NCI-H1694 (cell line): Measurements from ENCODE around the gene TREX2.

Experiments
- DNase-seq: peaks from one replicate; lab custom pipeline; 2025; lab: John Stamatoyannopoulos, UW

TREX2 gene

DNA sequence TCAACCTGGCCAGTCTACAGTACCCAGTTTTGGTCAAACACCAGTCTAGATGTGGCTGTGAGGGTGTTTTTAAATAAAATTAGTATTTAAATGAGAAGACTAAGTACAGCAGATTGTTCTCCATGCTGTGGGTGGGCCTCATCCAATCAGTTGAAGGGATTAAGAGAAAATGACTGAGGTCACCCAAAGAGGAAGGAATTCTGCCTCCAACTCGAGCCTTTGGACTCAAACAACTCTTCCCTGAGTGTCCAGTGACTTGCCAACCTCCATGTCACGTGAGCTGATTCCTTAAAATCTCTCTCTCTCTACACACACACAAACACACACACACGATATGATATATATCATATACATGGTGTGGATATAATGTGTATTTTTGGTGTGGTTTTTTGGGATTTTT is 10.0 kb downstream of the TREX2 start:
- no peak for DNase-seq

DNA sequence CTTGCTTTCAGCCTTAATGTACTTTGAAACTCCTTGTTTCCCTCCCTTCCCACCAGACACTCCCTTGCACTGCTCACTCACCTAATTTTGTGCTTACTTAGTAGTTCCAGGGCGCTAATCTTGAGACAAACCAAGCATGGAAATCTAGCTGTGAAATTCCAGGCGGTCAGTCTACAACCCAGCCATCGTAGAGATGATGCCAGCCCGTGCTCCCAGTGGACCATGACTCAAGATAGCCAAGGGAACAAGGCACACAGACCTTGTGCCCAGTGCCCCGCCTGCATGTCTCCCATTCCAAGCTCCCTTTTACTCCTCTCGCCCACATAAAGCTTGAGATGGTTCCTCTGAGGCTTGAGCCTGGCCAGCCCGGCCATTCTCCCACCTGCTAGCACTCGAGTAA is 11.1 kb downstream of the TREX2 start:
- DNase-seq, result no peak

DNA sequence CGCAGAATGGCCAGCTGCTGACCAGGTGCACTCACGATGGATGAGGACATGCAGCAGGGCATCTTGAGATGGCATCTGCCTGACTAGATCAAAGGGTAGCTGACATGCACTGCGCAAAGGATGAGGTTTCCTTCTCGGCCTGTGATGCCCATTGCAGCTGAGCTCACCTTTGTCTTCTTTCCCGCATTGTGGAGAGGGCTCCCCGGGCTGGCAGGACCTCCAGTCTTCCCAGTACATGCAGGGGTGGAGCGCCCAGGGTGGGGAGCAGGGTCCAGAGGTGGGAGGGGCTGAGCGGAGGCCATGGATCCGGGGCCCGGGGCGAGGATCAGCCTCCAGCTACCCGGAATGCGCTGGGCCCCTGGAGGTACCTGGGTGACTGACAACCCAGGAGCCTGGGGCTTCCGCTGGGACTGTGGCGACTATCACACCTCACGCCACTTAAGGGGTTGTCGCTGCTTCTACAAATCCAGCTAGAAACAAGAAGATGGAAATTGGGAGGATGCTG is 12.0 kb downstream of the TREX2 start:
- DNase-seq, result no peak

DNA sequence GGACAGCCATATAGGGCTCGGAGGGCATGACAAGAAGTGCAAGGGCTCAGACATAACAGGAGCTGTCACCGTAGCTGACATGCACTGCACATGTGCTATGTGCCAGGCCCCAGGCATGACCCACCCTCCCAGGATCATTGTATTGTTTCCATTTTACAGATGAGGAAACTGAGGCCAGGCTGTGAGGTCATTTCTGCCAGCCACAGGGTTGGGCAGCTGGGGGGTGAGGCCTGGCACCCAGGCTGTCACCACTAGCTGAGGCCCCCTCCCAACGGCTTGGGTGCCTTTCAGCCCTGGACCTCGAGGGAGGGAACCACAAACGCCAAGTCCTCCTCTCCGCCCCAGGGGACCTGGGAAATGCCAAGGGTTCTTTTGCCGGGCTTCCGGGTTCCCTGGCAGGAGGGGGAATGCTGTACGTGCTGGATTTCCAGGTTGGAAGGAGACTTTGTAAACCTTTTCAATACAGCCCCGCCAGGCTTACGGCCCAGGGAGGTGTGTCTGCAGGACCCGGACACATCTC is 12.6 kb downstream of the TREX2 start:
- no peak for DNase-seq

DNA sequence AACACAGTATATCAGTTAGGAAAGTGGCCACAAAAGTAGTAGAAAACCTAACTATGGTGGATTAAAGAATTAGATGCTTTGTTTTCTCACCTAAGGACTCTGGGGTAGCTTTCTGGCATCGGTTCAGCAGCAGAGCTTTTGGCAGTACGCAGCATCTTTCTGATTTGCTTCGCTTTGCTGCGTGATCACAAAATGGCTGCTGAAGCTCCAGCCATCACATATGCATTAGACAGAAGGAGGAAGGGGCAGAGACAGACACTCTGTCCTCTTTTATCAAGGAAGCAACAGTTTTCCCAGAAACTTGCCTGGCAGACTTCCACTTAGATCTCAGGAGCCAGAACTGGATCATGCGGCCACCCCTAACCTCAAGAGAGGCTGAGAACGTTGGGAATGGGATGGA is 15.1 kb downstream of the TREX2 start:
- DNase-seq, result no peak

DNA sequence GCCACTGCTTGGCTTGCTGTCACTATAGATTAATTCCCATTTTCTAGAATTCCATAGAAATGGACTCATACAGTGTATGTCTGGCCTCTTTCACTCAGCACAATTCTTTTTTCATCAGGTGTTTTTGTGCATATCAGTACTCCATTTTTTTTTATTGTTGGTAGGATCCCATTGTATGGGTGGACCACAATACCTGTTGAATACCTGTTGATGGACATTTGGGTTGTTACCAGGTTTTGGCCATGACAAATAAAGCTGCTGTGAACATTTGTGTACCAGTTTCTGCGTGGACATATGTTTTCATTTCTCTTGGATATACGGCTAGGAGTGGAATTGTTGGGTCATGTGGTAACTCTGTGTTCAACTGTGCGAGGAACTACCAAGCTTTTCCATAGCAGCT is 19.7 kb downstream of the TREX2 start:
- DNase-seq, result no peak

DNA sequence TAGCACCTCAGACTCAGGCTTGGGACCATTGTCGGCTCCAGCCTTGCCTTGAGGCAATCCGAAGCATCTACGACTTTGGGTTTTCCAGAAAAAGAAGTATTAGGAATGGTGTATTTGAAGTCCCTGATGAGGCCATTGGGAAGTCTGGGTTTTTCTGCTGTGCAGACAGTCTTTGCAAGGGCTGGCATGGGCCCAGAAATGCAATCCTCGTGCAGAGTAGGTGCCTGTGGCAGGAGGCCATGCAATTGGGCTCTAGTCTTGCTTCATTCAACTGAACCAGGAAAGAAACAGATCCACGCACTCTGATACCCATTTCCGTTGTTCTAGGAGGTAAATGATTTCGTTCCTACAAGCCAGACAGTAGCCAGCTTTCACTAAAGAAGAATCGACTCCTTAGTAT is 22.2 kb downstream of the TREX2 start:
- no peak for DNase-seq

DNA sequence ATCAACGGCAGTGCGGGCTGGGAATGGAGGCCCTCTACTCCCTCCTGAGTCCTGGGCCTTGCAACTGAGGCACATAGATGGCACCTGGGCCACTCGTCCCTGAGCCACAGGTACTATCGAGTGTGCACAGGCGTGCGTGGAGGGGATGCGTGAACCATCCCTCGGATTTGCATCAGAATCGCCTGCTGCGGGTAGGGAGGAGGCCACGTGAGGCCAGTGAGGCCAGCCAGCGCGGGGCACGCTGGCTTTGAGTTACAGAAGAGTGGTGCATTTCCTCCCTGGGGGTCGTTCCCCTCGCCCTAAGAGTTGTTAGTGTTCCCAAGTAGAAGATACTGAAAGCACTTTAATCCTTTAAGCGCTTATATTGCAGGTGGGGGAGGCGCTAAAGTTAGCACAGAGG is 24.0 kb downstream of the TREX2 start:
- DNase-seq, result no peak

DNA sequence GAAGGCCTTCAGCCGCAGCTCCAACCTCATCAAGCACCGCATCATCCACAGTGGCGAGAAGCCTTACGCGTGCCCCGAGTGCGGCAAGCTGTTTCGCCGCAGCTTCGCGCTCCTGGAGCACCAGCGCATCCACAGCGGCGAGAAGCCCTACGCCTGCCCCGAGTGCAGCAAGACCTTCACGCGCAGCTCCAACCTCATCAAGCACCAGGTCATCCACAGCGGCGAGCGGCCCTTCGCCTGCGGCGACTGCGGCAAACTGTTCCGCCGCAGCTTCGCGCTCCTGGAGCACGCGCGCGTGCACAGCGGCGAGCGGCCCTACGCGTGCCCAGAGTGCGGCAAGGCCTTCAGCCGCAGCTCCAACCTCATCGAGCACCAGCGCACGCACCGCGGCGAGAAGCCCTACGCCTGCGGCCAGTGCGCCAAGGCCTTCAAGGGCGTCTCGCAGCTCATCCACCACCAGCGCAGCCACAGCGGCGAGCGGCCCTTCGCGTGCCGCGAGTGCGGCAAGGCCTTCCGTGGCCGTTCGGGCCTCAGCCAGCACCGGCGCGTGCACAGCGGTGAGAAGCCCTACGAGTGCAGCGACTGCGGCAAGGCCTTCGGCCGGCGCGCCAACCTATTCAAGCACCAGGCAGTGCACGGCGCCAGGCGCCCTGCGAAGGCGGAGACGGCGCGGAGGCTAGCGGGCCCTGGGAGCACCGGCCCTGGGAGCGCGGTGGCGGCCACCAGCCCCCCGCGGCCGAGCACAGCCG is 24.8 kb downstream of the TREX2 start:
- DNase-seq, result no peak

DNA sequence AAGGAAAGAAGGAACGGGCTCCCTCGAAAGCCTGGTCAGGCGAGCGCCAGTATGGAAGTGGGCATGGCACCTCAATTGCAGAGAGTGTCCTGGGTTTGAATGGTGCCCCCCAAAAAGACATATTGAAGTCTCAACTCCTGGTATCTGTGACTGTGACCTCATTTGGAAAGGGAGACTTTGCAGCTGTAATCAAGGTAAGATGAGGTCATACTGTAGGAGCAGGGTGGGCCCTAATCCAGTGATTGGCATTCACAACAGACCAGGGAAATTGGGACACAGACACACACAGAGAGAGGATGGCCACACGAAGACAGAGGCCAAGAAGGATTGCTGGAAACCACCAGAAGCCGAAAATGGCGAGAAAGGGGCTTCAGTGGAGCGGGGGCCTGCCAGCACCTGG is 28.2 kb downstream of the TREX2 start:
- DNase-seq, result no peak

DNA sequence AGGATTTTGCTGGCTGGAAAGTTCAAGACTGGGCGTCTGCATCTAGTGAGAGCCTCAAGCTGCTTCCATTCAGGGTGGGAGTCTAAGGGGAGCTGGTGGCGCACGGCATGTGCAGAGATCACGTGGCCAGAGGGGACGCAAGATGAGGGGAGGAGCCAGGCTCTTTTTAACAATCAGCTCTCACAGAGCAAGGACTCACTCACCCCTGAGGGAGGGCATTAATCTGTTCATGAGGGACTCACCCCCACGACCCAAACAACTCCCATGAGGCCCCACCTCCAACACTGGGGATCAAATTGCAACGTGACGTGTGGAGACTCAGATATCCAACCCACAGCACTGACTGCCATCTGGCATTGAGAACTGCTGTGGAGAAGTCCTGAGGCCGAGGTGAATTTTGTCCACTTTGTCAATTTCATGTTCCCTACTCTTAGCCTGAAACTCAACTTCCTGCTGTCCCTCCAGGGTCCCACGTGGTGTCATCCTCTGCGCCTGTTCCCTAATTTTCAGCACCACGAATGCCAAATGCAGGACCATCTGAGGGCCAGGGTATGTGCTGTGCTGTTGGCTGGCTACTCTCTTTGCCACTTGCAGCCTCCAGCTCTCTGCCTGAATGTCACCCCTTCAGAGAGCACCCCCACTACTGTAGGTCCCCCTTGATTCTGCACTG is 28.9 kb downstream of the TREX2 start:
- DNase-seq, result no peak

DNA sequence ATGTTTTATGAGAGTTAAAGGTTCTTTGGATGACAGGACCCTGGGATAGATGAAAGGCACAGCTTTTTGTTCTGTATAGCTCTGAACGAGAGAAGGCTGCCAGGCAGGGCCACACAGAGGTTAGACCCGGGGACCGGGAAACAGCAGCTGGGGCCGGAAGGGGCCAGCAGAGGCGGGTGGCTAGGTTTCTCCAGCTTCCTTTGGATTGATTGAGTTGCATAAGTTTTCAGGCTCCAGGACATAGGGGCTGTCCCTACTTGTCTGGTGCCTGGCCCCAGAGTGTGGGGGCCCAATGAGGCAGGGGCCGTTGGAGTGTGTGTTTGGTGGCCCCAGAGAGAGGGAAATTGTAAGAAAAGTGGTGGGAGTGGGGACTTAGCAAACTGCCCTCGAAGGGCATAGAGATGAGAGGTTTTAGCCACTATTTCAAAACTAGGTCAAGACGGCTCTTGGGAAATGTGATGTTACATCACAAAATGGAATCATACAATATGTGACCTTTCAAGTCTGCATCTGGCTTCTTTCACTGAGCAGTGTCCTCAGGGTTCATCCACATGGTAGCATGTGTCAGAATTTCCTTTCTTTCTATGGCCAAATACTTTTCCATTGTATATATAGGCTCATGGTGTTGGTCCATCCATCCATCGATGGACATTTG is 30.9 kb downstream of the TREX2 start:
- DNase-seq, result no peak

DNA sequence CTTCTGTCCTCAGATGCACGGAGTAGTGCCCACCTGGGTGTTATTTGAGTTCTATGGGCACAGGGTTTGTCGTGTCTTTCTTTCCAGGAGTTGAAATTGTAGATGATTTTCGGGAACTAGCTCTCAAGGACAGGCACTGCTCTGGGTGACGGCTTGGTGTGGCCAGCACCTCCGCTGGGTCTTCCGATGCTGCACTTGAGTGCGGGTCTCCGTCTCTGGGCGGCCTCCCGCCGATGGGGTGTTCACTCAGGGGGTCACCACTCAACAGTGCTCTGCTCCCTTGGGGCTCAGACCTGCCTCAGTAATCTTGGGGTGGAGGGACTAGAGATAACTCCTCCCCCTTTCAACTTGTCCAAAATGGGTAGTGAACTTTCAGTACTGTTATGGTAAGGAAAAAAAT is 32.1 kb downstream of the TREX2 start:
- DNase-seq, result no peak

DNA sequence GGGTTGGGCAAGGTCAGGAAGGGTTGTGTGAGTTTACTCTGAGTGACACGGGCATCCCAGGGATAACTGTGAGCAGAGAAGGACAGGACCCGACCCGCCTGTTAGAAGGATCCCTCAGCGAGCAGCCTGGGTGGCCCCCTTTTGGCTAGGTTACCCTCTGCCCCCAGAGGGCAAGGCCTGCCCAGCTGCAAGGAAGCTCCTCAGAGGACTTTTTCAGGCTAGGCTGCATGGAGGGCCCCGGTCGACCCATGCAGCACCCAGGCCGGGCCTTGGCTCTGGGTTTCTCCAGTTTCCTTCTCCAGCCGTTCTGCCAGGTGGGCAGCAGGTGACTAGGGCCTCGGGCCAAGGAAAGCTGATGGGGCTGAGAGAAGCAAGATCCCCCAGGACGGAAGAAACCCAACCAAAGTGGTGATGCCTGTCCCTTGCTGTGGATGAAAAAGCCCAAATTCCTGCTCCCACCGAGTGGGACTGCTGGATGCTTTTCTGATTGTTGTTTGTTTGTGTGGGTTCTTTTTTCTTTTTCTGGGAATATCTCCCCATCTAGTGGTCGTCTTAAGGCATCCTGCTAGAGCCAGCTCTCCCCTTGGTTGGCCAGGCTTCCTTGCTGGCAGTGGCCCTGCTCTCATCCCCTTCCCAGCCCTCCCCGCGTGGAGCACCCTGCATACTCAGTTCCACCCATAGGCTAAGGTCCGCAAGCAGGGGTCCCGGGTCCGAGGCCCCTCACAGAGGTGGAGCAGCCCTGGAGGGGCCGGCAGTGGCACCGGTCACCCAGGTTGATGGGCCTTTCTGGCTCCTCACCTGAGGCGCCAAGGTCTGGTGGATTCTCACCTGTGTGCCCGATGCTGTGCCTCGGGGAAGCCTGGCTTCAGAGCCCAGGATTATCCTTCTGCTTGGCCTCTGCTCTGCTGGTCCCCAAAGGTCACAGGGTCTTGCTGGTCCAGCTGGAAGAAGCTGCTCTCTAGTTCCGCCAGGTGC is 32.8 kb downstream of the TREX2 start:
- DNase-seq, result no peak

DNA sequence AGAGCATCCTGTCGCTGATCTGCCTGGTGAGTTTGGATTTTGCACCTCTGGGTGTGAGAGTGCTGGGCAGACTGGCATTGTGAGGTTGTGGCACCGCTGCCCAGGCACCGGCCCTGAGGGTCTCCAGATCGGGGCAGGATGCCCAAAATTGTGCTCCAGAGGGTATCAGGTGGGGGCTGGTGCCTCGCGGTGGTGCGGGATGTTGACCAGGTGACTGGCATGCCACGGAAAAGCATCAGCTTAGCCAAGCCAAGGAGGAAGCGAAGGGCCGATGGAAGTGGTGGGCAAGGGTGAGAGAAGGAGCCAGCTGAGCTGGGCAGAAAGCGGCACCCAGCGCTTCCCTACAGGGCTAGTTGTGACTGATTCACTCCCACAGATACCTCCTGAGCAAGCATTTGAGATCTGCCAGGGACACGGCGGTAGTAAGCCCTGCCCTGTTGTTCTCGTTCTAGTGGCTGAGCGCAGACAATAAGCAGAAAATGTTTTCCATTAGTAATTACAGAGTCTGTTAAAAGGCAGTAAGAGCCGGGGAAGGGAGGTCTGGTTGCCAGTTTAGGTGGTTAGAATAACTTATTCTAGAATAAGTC is 33.8 kb downstream of the TREX2 start:
- DNase-seq, result no peak

DNA sequence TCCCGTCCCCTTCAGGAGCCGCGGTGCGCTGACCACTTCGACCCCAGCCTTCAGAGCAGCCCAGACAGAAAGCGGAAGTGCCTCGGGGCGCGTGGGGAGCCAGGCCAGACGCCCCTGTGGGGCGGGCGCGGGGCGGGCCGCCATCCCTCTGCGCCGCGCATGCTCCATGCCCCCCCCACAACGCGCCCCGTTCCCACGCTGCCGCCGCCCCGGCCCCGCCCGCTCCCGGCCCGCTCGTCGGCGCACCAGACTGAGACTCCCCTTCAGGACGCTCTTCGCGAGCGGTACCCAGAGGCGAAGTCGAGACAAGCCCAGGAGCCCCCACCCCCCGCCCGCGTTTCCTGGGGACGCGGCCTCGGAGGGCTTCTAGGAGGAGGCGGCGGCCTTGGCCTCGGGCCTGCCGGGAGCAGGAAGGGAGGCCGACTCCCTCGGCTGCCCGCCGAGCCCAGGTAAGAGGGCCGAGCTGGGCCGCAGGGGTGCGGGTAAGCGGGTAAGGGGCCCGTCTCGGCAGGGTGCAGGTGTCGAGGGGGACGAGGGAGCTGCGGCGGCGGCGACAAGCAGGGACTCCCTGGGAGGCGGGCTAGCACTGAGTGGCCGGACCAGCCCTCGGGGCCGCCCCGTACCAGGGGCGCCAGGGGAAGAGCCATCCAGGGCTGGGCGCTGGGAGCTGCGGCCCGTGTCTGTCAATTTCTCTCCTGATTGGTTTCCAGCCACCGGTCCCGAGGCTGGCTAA is 34.4 kb downstream of the TREX2 start, which contains the start of gene ZFP92:
ZFP92 (plus strand) TSS at position 218 of the 733 bp plus-strand sequence. CDS start 6,851 bp downstream, outside the sequence.
- no peak for DNase-seq

DNA sequence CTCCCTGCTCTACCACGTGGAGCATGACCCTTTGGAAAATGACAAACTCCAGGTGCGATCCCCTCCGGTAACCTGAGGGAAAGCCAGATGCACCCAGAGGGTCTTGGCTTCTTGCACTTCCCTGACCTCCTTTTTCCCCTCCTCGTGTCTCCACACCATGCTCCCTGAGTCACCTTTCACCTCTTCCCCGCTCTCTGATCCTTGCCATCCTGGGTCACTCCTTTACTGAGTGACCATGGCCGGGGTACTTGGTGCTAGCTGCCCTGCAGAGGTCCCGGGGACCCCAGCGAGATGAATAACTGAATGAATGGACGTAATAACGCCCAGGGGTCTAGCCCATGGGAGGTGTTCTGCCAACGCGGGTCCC is 35.0 kb downstream of the TREX2 start:
- no peak for DNase-seq

DNA sequence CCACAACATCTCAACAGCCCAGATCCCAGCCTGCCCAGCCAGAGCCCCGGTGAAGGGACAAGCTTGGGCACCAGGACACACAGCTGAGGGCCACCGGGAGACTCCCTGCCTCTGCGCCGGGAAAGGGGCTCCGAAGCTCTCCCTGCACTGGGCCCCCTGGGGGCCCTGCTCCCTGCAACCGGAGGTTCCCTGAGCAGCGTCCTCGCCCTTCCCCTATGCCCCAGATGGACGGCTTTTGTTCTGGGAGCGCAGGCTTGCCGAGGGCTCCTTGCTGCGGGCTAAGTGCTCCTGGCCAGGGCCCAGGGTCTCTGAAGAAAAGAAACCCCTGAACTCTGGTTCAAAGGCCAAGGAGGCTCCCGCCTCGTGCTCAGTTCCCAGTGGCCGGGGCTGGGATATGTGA is 35.5 kb downstream of the TREX2 start:
- DNase-seq, result no peak

DNA sequence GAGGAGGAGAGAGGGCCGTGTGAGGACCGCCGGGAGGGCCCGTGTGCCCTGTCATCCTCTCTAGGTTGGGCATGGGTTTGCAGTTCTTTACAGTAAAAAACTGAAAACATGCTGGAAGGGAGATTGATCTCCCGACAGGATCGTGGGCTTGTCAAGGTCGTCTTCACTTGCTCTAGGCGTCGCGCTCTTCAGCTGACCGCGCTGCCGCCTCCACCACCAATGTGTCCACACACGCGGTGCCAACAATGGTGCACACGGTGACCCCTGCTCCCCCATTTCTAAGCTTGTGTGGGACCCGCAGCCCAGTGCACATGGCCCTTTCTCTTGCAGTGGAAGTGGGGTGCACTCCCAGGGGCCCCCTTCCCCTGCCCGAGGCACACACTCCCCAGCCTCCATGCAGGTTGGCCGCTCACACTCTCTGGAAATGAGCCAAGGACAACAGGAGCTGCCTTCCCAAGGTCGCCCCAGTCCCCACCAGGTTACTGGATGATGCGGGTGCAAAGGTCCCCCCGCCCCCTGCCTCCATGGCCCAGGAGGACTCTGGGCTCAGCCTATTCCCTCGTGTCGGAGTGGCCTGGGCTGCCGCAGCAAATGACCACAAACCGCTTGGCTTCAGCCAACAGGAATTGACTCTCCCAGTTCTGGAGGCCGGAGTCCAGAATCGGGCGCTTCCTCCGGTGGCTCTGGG is 36.3 kb downstream of the TREX2 start:
- DNase-seq, result no peak

DNA sequence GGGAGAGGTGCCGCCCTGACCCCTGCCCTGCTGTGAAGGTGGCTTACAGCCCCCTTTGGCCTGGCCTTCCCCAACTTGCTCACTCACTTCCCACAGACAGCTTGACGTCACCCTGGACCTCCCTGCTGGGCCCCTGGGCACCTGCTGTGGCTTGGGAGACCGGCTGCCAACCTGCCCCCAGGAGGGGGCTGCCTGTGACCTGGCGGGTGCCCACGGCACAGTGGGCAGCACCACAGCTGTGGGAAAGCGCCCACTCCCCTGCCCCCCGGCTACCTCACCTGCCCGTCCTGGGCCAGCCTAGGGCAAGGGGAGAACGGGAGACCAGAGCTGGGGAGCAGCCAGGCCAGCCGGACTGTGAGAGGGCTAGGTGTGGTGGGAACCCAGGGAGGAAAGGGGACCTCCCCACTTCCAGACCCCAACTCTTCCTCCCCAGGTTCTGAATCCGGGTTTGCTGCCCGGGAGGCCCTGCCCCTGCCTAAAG is 36.9 kb downstream of the TREX2 start:
- DNase-seq, result no peak
